NCI-H2171 treated with DMSO at 0.1 percent for 48 hours (cell line): ENCODE data around the gene NAV3.

Experiments used
- DNase-seq: peaks from one replicate; lab custom pipeline; 2025; lab: John Stamatoyannopoulos, UW

Gene NAV3

GRCh38 chr12:77928078-77928477 lies 97.4 kb downstream of the NAV3 start:
- no peak for DNase-seq

GRCh38 chr12:77932216-77932615 lies 101.5 kb downstream of the NAV3 start:
- DNase-seq = peak; percentile 18

- DNase-seq = no peak
Observed at GRCh38 chr12:77938301-77938700, 107.6 kb downstream of the NAV3 start.

GRCh38 chr12:77940011-77940423 lies 109.3 kb downstream of the NAV3 start:
- no peak for DNase-seq

GRCh38 chr12:77940567-77940966 lies 109.9 kb downstream of the NAV3 start:
- peak; percentile 52 for DNase-seq

GRCh38 chr12:77941401-77941800 lies 110.7 kb downstream of the NAV3 start:
- DNase-seq = no peak

- DNase-seq = no peak
Observed at GRCh38 chr12:77943466-77943865, 112.8 kb downstream of the NAV3 start.

- DNase-seq = no peak
Observed at GRCh38 chr12:77946541-77947061, 115.9 kb downstream of the NAV3 start.

GRCh38 chr12:77947330-77947729 lies 116.6 kb downstream of the NAV3 start:
- no peak for DNase-seq

- DNase-seq = no peak
Observed at GRCh38 chr12:77947746-77948145, 117.1 kb downstream of the NAV3 start.

GRCh38 chr12:77949943-77950342 lies 119.2 kb downstream of the NAV3 start:
- no peak for DNase-seq

GRCh38 chr12:77953528-77954205 lies 123.0 kb downstream of the NAV3 start:
- DNase-seq = no peak

- DNase-seq = no peak
Observed at GRCh38 chr12:77954206-77954555, 123.5 kb downstream of the NAV3 start.

GRCh38 chr12:77957062-77957461 lies 126.4 kb downstream of the NAV3 start:
- no peak for DNase-seq

- no peak for DNase-seq
Observed at GRCh38 chr12:77963576-77964178, 133.0 kb downstream of the NAV3 start.

GRCh38 chr12:77965790-77966189 lies 135.1 kb downstream of the NAV3 start:
- no peak for DNase-seq

GRCh38 chr12:77968021-77968420 lies 137.3 kb downstream of the NAV3 start:
- DNase-seq = no peak

- DNase-seq = no peak
Observed at GRCh38 chr12:77968571-77968970, 137.9 kb downstream of the NAV3 start.

- DNase-seq = no peak
Observed at GRCh38 chr12:77973579-77973978, 142.9 kb downstream of the NAV3 start.

GRCh38 chr12:77974645-77975044 lies 144.0 kb downstream of the NAV3 start:
- no peak for DNase-seq

GRCh38 chr12:77979597-77980250 lies 149.0 kb downstream of the NAV3 start:
- no peak for DNase-seq

- DNase-seq = no peak
Observed at GRCh38 chr12:77980782-77981181, 150.1 kb downstream of the NAV3 start.

- DNase-seq = no peak
Observed at GRCh38 chr12:77983859-77984258, 153.2 kb downstream of the NAV3 start.
